Measurements from ENCODE around the gene ACE2. TPM values are rescaled to one million over a fixed set of nuclear protein-coding genes. Genes with fewer than 3 reads are reported as not detected.

ACE2 gene
- total and polyA plus RNA-seq, 9 of the 15 experiments (the other 6 are each of a cell fraction or from before 2014, with no cell fraction given), result 0.03 to 0.09 (median 0.07) TPM; not detected in 6

DNA sequence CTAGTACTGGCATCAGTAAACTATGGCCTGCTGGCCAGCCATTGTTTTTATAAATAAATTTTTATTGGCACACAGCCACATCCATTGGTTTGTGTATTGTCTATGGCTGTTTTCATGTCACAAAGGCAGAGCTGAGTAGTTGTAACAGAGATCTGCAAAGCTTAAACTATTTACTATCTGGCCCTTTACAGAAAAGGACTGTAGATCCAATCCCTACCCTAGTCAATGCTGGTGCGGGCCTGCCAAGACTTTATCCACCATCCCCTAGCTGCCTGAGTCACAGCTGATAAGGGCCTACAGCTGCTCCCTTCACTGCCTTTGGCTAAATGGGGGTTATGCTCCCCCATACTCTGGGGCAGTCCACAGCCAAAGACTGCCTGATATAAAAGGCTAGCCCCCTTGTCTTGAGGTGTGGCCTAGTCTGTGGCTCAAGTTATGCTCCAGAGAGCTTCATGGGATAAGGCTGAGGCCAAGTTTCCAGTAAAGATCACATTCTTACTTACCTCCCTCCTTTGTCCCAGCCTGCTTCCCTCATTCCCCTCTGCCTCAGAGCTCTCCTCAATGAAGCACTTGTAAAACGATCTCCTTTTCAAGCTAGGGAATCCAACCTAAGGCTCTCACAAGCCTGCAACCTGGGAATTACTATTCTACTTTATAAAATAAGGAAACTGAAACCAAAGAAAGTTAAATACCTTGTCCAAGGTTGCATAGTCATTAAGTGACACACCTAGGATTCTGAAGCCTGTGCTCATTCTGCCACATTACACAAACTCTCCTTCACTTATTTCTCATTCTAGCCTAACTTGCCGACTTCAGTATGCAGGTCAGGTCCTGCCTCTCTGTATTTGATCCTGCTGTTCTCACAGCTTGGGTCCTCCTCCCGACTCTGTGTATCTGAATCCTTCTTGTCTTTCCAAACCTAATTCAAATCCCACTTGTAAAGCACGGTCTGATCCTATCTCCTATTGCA, 20.7 kb downstream of the ACE2 start (continued):
- TF ChIP-seq, protein P1, sequence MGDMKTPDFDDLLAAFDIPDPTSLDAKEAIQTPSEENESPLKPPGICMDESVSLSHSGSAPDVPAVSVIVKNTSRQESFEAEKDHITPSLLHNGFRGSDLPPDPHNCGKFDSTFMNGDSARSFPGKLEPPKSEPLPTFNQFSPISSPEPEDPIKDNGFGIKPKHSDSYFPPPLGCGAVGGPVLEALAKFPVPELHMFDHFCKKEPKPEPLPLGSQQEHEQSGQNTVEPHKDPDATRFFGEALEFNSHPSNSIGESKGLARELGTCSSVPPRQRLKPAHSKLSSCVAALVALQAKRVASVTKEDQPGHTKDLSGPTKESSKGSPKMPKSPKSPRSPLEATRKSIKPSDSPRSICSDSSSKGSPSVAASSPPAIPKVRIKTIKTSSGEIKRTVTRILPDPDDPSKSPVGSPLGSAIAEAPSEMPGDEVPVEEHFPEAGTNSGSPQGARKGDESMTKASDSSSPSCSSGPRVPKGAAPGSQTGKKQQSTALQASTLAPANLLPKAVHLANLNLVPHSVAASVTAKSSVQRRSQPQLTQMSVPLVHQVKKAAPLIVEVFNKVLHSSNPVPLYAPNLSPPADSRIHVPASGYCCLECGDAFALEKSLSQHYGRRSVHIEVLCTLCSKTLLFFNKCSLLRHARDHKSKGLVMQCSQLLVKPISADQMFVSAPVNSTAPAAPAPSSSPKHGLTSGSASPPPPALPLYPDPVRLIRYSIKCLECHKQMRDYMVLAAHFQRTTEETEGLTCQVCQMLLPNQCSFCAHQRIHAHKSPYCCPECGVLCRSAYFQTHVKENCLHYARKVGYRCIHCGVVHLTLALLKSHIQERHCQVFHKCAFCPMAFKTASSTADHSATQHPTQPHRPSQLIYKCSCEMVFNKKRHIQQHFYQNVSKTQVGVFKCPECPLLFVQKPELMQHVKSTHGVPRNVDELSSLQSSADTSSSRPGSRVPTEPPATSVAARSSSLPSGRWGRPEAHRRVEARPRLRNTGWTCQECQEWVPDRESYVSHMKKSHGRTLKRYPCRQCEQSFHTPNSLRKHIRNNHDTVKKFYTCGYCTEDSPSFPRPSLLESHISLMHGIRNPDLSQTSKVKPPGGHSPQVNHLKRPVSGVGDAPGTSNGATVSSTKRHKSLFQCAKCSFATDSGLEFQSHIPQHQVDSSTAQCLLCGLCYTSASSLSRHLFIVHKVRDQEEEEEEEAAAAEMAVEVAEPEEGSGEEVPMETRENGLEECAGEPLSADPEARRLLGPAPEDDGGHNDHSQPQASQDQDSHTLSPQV (IDR thresholded peaks at IDR 0.05), result no peak
- no peak for TF ChIP-seq CHD1 (IDR thresholded peaks at IDR 0.05; ENCODE audit: low read length)
- TF ChIP-seq EHMT2 (IDR thresholded peaks at IDR 0.05), result peak; percentile 80
- TF ChIP-seq, protein P2, sequence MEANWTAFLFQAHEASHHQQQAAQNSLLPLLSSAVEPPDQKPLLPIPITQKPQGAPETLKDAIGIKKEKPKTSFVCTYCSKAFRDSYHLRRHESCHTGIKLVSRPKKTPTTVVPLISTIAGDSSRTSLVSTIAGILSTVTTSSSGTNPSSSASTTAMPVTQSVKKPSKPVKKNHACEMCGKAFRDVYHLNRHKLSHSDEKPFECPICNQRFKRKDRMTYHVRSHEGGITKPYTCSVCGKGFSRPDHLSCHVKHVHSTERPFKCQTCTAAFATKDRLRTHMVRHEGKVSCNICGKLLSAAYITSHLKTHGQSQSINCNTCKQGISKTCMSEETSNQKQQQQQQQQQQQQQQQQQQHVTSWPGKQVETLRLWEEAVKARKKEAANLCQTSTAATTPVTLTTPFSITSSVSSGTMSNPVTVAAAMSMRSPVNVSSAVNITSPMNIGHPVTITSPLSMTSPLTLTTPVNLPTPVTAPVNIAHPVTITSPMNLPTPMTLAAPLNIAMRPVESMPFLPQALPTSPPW (CRISPR knock-in tag; IDR thresholded peaks at IDR 0.05), result peak; percentile 56
- no peak for TF ChIP-seq SMARCA5 (IDR thresholded peaks at IDR 0.05)
- TF ChIP-seq, protein P3, sequence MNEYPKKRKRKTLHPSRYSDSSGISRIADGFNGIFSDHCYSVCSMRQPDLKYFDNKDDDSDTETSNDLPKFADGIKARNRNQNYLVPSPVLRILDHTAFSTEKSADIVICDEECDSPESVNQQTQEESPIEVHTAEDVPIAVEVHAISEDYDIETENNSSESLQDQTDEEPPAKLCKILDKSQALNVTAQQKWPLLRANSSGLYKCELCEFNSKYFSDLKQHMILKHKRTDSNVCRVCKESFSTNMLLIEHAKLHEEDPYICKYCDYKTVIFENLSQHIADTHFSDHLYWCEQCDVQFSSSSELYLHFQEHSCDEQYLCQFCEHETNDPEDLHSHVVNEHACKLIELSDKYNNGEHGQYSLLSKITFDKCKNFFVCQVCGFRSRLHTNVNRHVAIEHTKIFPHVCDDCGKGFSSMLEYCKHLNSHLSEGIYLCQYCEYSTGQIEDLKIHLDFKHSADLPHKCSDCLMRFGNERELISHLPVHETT (CRISPR knock-in tag; conservative IDR thresholded peaks at IDR 0.05 in 1 of 2, IDR thresholded peaks at IDR 0.05 in 1 of 2), result no peak
- no peak for TF ChIP-seq SETDB1 (IDR thresholded peaks at IDR 0.05; ENCODE audit: low read length)
- TF ChIP-seq, protein P4, sequence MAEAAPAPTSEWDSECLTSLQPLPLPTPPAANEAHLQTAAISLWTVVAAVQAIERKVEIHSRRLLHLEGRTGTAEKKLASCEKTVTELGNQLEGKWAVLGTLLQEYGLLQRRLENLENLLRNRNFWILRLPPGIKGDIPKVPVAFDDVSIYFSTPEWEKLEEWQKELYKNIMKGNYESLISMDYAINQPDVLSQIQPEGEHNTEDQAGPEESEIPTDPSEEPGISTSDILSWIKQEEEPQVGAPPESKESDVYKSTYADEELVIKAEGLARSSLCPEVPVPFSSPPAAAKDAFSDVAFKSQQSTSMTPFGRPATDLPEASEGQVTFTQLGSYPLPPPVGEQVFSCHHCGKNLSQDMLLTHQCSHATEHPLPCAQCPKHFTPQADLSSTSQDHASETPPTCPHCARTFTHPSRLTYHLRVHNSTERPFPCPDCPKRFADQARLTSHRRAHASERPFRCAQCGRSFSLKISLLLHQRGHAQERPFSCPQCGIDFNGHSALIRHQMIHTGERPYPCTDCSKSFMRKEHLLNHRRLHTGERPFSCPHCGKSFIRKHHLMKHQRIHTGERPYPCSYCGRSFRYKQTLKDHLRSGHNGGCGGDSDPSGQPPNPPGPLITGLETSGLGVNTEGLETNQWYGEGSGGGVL (CRISPR knock-in tag; IDR thresholded peaks at IDR 0.05), result no peak
- TF ChIP-seq YY1 (IDR thresholded peaks at IDR 0.05; ENCODE audit: borderline replicate concordance in 1 of 3, control insufficient read depth in 1 of 3, extremely low read depth in 1 of 3, insufficient read depth in 3 of 3, insufficient read length in 1 of 3, insufficient replicate concordance in 2 of 3, low read depth in 1 of 3, low read length in 2 of 3), result no peak
- no peak for TF ChIP-seq MIER1 (IDR thresholded peaks at IDR 0.05; ENCODE audit: low read depth)
- TF ChIP-seq ILK (tag; IDR thresholded peaks at IDR 0.05; ENCODE audit: borderline replicate concordance, low read depth), result no peak
- TF ChIP-seq ZC3H11A (IDR thresholded peaks at IDR 0.05; ENCODE audit: low read depth, low read length), result no peak
- no peak for TF ChIP-seq ZNF316 (IDR thresholded peaks at IDR 0.05)
- TF ChIP-seq NCOA2 (IDR thresholded peaks at IDR 0.05; ENCODE audit: partially characterized antibody in 2 of 2), result peak in 1 of 2 experiments; percentile 96
- no peak for TF ChIP-seq POLR3G (IDR thresholded peaks at IDR 0.05; ENCODE audit: extremely low read depth, insufficient read length, insufficient replicate concordance)
